ENCODE data around the gene CRELD1. TPM values are rescaled to one million over a fixed set of nuclear protein-coding genes. Genes with fewer than 3 reads are reported as not detected.

The CRELD1 gene
- total RNA-seq, 1 donor from 2014 or later: 4.6 TPM

- ATAC-seq: no peak
Observed at GRCh38 chr3:9906480-9906879, 27.2 kb upstream of the CRELD1 start.

DNA sequence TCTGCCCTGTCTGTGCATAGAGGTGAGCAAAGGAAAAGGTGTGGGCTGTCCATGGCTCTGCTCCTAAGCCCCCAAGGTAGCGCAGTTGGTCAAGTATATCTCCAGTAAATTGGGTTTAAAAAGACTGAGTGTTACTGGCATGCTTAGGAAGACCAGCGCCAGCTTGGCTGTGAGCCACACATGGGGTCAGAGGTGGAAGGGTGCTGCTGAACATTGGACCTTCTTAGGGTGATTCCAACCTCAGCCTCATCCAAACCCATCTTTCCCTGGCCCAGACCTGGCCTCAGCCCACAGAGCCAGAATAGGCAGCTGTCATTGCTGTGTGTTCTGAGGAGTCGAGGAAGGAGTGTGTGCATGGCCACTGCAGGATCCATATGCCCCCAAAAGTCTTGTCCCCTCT, 25.3 kb upstream of the CRELD1 start:
- no peak for ATAC-seq

DNA sequence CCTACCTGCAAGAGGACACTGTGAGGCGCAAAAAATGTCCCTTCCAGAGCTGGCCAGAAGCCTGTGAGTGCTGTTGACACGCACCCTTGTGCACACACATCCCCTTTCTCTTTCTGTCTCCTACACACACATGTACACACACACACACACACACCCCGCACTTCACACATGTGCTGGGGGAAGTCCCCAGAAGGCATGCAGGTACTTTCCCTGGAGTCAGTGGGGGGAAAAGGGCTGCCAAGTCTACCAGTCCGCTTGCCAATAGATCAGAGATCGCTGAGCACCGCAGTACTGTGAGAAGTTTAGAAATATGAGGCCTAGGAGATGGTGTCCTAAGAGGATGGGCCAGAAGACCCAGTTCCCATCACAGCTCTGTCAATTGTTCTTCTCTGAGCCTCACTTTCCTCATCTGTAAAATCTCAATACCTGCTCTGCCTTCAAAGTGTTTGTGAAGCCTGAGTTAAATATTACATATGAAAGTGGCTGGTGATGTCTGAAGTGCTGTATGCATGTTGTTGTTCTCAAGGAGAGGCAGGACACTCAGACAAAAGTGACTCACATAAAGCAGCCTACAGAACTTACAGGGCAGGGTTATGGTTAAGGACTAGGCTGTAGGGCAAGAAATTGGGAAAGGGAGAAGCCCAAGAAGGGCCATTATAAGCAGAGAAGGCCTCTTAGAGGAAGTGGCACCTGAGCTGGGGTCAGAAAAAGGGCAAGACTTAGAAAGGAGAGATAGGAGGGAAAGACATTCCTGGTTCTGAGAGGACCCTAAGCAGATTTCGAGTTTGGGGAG, 24.2 kb upstream of the CRELD1 start:
- ATAC-seq: peak; percentile 10

DNA sequence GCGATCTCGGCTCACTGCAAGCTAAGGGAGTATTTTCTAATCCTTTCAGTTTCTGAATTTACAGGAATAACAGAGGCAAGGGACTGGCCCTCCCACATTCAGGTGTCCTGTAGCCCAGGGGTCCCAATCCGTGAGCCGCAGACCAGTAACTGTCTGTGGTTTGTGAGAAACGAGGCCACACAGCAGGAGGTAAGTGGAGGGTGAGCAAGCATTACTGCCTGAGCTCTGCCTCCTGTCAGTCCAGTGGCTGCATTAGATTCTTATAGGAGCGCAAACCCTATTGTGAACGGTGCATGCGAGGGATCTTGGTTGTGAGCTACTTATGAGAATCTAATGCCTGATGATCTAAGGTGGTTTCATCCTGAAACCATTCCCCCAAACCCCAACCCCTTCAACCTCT, 21.8 kb upstream of the CRELD1 start:
- no peak for ATAC-seq

DNA sequence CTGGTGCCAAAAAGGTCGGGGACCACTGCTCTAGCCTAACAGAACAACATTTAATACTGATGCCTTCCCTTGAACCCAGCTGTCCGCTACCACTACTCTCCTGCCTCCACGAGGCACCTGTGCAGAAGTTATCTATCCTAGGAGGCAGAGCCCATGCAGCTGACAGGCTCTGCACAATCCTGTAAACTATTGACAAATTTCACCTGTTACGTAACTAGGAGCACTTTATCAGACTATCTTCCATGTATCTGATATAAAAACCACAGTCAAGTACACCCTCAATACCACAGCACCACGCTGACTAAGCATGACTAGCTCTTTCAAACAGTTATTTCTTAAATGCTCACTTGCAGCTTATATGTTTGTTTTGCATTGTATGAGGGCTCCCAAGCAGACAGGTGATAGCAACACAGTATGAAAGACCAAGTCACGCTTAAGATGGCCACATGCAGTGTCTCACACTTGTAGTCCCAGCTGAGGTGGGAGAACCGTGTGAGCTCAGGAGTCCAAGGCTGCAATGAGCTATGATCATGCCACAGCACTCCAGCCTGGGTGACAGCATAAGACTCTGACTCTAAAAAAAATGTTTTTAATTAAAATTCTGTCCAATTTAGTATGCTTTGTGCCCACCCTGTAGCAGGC, 21.2 kb upstream of the CRELD1 start:
- ATAC-seq: no peak

DNA sequence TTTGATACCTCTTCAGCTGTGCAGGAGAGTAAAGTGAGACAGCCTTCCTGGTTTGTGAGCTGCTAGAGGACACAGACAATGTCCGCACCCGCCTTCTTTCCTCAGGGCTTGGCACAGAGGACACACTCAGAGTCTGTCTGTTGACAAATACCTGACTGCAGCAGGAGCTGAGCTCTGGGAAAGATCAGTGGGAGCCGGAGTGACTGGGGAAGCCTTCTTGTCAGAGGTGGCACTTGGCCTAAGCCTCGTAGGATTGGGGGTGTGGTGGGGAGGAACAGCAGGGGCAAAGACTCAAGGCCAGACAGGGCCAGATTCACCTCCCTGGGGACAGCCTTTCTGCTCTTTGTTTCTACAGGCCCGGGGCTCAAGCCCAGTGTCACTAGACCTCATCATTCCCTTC, 20.0 kb upstream of the CRELD1 start:
- ATAC-seq: peak; percentile 29

- ATAC-seq: no peak
Observed at GRCh38 chr3:9914011-9914410, 19.6 kb upstream of the CRELD1 start.

DNA sequence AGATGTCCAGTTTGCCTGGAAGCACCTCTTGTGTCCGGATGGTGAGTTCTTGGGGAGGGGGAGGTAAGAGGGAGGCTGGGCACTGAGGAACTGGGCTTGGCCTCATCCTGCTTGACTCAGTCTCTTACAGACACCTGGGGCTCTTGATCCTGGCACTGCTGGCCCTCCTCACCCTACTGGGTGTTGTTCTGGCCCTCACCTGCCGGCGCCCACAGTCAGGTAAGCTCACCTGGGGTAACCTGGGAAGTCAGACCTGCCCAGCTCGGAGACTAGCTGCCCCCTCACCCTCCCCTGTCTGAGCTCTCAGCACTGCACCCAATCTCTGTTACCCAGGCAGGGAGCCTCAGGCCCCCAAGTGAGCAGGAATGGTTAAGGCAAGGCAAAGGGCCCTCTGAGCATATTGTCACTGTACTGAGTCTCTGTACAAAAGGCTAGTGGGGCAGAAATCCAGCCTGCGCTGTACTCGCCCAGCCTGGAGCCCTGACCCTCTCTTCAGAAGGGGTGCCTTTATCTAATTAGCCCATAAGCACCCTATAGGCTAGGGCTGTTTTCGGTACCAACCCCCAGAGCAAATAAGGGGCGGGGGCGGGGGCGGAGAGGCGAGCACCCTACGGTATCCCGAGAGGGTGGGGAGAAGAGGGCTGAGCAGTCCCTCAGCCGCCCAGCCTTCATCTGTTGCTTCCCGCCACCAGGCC, 18.9 kb upstream of the CRELD1 start:
- no peak for ATAC-seq

GRCh38 chr3:9915254-9916141, 18.1 kb upstream of the CRELD1 start:
- peak; percentile 35 for ATAC-seq

GRCh38 chr3:9916346-9916733, 17.3 kb upstream of the CRELD1 start:
- peak; percentile 12 for ATAC-seq

DNA sequence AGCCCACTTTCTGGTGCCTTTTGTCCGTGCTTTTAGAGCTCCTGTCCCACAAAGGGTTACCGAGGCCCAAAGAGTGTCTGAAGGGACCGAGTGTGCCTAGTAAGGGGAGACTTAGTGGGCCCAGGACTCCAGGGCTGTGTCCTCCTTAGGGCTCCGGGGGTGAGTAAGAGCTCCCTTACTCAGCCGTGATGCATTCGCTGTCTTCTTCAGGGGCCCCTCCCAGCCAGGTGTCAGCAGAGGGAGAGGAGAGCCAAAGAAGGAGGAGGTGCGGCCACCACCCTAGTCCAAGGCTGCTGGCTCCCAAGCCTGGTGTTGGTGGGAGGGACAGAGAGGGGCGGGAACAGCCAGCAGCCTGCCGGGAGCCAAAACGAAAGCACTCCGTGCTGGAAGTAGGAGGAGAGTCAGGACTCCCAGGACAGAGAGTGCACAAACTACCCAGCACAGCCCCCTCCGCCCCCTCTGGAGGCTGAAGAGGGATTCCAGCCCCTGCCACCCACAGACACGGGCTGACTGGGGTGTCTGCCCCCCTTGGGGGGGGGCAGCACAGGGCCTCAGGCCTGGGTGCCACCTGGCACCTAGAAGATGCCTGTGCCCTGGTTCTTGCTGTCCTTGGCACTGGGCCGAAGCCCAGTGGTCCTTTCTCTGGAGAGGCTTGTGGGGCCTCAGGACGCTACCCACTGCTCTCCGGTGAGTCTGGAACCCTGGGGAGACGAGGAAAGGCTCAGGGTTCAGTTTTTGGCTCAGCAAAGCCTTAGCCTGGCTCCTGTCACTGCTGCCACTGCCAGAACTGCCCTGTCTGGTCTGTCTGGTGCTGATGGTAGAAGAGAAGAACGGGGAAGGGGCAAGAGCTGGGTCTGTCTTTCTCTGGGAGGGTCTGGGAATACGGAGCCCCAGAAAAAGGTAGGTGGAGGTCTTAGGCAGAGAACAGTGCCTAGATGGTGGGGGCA, 16.6 kb upstream of the CRELD1 start, which contains the start of gene IL17RC:
IL17RC (plus strand) TSS at position 365 of the 947 bp plus-strand sequence; CDS start at position 583, 218 bp downstream.
- peak; percentile 95 for ATAC-seq

GRCh38 chr3:9917820-9918219, 15.8 kb upstream of the CRELD1 start:
- no peak for ATAC-seq

GRCh38 chr3:9918261-9919038, 15.2 kb upstream of the CRELD1 start:
- no peak for ATAC-seq

DNA sequence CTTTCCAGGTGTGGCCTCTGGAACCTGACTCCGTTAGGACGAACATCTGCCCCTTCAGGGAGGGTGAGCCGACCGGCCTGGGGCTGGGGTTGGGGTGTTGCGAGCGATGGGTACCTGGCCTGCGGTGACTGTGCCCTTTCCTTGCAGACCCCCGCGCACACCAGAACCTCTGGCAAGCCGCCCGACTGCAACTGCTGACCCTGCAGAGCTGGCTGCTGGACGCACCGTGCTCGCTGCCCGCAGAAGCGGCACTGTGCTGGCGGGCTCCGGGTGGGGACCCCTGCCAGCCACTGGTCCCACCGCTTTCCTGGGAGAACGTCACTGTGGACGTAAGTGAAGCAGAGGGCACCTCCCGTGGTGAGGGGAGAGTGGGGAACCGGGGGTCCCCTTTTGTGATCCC, 5.5 kb upstream of the CRELD1 start:
- ATAC-seq: no peak

DNA sequence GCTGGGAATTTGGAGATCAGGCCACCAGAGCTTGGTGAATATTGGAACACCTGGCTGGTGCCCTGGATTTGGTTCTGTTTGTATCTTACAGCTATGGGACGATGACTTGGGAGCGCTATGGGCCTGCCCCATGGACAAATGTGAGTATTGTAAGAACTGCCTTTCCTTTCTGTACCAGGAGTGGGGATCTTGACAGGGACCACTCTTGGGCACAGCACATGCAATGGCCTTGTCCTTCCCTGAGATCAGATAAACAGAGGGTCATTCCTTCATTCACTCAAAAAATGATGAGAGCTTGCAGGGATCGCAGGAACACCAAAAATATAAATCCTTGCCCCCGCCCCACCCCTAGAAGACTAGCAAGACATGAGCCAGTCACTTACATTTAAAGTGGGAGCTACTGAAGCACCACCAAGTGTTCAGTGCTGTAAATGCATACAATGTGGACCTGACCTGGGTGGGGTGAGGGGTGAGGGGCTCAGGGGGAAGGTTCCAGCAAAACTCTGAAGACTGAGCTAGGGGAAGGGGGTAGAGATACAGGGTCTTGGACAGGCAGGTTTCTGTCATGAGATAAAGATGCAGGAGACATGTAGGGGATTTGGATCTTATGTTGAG, 2.7 kb upstream of the CRELD1 start:
- no peak for ATAC-seq

- ATAC-seq: no peak
Observed at GRCh38 chr3:9932535-9932842, 1.1 kb upstream of the CRELD1 start.

DNA sequence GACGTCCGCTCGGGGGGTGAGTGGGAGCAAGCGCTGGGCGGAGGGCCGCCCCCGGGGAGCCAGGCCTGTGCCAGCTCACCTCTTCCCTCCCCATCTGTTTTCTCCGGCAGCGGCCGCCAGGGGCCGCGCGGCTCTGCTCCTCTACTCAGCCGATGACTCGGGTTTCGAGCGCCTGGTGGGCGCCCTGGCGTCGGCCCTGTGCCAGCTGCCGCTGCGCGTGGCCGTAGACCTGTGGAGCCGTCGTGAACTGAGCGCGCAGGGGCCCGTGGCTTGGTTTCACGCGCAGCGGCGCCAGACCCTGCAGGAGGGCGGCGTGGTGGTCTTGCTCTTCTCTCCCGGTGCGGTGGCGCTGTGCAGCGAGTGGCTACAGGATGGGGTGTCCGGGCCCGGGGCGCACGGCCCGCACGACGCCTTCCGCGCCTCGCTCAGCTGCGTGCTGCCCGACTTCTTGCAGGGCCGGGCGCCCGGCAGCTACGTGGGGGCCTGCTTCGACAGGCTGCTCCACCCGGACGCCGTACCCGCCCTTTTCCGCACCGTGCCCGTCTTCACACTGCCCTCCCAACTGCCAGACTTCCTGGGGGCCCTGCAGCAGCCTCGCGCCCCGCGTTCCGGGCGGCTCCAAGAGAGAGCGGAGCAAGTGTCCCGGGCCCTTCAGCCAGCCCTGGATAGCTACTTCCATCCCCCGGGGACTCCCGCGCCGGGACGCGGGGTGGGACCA, 632 bp upstream of the CRELD1 start:
- peak; percentile 78 for ATAC-seq

- ATAC-seq: no peak
Observed at GRCh38 chr3:9934235-9934621, 594 bp downstream of the CRELD1 start.

DNA sequence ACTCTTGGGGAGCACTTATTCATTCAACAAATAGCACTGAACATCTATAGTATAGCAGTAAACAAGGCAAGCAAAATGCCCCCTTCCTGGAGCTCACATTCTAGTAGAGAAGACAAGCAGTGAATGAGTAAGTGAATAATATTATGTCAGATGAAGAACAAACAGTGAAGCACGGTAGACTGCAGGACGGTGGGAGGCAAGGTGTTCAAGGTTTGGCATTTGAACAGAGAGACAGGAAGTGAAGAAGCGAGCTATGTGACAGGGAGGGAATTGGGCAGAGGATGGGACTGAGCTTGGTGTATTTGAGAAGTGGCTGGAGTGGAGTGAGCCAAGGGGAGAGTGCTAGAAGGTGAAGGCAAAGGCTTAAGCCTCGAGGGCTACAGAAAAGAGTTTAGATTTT, 1.4 kb downstream of the CRELD1 start:
- ATAC-seq: no peak
